TTC549 (cell line): ENCODE data around the gene HELZ.

Experiments used
- FAIRE-seq: peaks from 2 replicates; lab custom pipeline; 2012; peaks lifted over from hg19 to GRCh38; lab: Jason Lieb, UNC

HELZ gene

DNA sequence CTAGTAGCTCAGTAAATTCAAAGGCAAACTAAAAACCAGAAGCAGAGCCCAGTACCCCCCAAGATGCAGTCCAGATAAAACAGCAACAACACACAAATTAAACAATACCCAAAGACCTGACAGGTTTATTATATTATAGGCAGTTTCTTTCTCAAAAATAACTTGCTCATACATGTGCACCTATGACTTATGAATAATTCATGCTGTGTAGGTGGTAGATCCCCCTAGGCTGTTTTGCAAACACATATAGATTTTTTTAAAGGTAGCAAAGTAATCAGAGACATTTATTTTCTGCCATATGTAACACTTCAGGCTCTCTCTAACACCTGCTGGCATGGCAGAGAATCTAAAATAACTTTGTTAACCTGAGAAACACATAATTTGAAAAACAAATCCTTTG, 173.4 kb downstream of the HELZ start:
- FAIRE-seq, result no peak

- no peak for FAIRE-seq
Observed at GRCh38 chr17:67069603-67070136, 175.3 kb downstream of the HELZ start.

DNA sequence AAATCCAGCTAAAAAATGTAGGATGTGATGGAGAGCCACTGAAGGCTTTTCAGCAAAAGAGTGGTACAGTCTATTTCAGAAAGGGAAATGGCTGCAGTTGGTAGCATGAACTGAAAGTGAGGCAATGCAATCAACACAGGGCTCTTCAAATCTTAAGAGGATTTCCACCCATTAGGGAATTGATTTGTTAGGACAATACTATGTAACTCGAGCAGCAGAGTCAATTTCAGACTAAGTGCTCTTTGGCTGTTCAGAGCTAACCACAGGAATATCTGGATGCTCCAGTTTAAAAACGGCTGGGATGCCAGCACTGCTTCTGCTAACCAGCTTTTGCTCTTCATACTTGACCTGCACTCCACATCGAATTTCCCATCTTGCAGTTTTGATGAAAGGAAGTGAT, 176.0 kb downstream of the HELZ start:
- FAIRE-seq, result no peak

DNA sequence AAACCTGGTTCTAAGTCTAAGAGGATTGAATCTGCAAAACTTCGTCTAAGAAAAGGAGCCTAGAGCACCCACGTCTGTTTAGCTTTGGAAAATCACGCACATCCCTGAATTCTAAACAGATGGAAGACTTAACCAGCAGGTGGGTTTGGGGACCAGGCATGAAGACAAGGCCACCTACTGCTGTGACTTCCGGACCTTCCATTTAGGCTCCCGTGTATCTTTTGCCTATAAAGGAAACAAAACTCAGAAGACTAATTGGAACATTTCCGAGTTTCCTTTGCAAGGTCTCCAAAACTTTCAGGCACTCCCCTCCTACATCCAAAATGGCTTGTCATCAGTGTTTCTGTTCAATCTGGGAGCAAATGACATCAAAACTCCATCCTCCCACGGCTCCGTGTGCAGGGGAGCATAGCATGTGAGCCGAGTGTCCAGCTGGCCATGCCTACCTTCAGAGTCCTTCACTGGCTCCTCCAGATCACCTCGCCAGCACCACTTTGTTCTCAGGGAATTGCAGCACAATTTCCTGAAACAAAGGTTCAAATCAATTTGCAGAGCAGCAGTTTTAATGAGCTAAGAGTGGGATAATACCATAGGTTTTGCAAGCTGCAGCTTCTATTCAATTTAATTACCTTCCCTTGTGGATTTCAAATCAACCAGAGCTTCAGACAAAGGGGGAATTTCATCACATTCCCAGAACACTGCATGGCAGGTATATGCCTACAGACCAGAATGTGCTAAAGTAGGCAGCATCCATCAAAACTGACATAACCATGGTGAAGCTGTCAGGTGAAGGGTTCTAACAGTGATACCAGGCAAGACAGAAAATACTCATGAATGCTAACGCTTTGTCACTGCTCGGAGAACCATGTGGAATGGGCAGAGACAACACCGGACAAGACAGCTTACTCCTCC, 177.2 kb downstream of the HELZ start:
- FAIRE-seq, result no peak

DNA sequence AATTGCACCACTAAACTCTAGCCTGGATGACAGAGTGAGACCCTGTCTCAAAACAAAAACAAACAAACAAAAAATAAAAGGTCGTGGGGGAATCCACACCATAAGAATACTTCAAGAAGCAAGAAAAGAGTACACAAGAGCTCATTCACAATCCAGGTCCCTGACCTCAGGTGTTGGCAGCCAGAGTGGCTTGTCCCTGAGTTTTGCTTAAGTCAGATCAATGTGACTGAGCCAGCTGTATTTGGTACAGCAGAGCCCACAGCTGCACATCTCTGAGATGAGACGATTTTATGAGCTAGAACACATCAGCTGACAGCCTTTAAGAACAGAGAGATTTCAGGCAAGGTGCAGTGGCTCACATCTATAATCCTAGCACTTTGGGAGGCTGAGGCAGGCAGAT, 178.3 kb downstream of the HELZ start:
- FAIRE-seq, result no peak

- FAIRE-seq, result no peak
Observed at GRCh38 chr17:67063141-67063540, 181.9 kb downstream of the HELZ start.

GRCh38 chr17:67059372-67059771, 185.6 kb downstream of the HELZ start:
- FAIRE-seq, result no peak

DNA sequence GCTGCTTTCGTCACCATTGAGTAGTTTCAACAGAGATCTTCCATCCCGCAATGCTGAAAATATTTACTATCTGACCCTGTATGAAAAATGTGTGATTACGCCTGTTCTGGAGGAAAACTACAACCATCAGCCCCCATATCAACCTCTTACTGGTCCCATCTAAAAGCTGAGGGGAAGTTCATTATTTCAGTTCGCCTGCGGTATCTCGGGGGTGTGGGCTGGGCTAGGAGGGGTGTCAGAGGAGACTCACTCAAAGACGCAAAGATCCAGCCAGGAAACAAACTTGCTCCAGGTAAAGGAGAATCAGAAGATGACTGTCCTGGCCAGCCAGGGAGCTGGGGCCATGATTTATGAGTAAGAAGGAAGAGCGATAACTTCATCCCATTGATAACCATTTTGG, 187.0 kb downstream of the HELZ start:
- FAIRE-seq, result no peak

- FAIRE-seq, result no peak
Observed at GRCh38 chr17:67056746-67057490, 188.1 kb downstream of the HELZ start.

DNA sequence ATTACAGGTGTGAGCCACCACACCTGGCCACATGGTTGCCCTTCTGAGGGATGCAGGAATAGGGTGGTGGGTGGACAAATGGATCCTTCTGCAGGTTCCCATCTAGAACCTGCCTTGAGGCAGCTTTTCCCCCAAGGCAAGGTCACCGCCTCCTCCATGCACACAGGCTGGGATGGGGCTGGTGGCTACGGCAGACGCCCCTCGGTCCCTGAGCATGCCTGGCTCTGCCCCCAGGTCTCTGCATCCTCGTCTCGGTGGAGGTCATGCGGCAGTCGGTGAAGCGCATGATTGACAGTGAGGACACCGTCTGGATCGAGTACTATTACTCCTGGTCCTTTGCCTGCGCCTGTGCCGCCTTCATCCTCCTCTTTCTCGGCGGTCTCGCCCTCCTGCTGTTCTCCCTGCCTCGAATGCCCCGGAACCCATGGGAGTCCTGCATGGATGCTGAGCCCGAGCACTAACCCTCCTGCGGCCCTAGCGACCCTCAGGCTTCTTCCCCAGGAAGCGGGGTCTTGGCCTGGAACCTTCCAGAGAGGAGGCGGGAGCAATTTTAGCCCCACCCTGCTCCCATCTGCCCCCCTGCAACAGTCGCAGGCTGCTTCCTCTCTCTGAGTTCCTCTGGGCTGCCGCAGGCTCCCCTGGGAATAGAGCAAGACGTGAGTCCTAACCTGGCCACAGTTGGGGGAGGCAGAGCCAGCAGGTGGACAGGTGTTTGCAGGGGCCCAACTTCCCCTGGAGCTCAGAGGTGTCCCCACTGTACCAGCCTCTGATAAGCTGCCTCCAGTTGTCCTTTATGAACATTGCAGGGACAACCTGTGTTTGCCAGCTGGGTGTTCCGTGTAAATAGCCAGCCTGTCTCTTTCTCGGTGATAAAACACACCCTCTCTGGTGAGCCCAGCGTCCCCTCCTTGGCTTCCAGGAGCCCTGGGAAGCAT, 188.9 kb downstream of the HELZ start:
- no peak for FAIRE-seq

GRCh38 chr17:67055041-67055443, 190.0 kb downstream of the HELZ start:
- FAIRE-seq, result no peak

DNA sequence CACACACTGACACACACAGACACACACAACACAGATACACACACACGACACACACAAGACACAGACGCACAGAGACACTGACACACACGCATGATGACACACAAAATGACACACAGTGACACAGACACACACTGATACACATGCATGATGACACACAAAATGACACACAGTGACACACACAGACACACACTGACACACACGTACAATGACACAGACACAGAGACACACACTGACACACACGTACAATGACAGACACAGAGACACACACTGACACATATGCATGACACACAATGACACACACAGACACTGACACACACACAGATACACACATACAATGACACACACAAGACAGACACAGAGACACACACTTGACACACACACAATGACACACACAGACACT, 190.4 kb downstream of the HELZ start:
- no peak for FAIRE-seq

GRCh38 chr17:67054011-67054591, 190.9 kb downstream of the HELZ start:
- FAIRE-seq, result no peak

- no peak for FAIRE-seq
Observed at GRCh38 chr17:67053438-67054000, 191.5 kb downstream of the HELZ start.

- no peak for FAIRE-seq
Observed at GRCh38 chr17:67052720-67053437, 192.1 kb downstream of the HELZ start.

DNA sequence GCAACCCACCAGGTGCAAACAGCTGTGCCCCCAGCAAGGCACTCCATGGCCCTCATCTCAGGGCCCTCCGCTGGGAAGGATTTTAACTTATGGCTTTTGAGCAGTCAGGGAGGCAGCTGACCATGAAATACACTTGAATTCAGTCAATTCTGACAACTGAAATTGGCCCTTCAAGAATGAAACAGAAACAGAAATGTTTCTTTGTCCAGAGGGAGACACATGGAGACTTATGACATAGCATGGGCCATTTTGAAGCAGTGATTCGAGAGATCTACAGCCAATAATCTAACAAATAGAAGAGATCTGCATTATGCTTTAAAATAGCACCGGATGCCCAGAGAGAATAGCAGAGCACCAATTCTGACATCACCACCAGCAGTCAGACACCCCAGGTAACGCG, 193.2 kb downstream of the HELZ start:
- no peak for FAIRE-seq

- no peak for FAIRE-seq
Observed at GRCh38 chr17:67051155-67051538, 193.8 kb downstream of the HELZ start.

DNA sequence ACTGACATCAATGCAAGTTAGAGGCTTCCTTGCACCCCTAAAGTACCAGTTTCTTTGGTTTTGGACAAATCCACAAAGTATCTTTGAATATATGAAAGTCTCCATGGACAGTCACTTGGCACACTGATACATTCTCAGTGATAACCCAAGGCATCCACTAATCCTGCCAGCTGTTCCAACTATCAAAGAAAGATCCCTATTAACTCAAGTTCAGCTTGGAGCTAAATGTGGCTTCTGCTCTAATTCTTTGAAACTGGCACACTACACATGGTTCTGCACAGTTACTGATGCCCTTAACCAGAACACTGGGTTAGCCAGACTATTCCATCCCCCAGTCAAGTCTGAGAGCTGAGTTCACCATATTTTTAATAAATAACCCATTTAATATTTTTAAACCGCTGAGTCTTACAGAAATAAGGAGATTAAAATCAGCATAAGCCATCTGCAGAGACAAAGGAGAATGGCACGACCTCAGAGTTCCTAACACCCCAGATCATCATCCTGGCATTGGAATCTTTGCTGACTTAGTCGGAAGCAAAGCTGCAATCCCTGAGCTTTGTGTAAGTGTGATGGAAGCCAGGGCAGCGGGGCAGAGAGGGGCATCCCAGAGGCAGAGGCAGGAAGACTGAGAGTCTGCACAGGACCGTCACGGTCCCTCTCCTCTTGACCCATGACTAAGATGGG, 194.4 kb downstream of the HELZ start:
- no peak for FAIRE-seq

GRCh38 chr17:67050066-67050465, 194.9 kb downstream of the HELZ start:
- no peak for FAIRE-seq
